ENCODE data around the gene EFHD2.

GRCh38 chr1:15432324-15432723, 22.6 kb downstream of the EFHD2 start:
- TF ChIP-seq CTCF (conservative IDR thresholded peaks at IDR 0.05; ENCODE audit: low read length) (no peak), EZH2phosphoT487 (IDR thresholded peaks at IDR 0.05; ENCODE audit: borderline replicate concordance) (no peak)

Data from Loucy (cell line).